T-helper 2 cell treated with Interferon-gamma antibody and Interleukin-4, amounts not matched to agents 5 μg/mL and 100 μg/mL, for 36 hours (primary cell): ENCODE results near the gene RSPH6A.
"Not testable (repeated sequence)": the region's sequence is repeated elsewhere in the genome, so short reads cannot be mapped to it uniquely, and the experiment has no call there.

ENCODE experiments used
- DNase-seq: peaks from one replicate; pipeline ENCODE4 v3.0.0; 2021; ENCODE audit warnings: low spot score
- H3K27ac Mint-ChIP-seq: one replicate; pipeline ENCODE4 v1.8.0; 2021; ENCODE audit warnings: mild to moderate bottlenecking, mixed read lengths
- H3K27me3 Mint-ChIP-seq: one replicate; pipeline ENCODE4 v1.8.0; 2021; ENCODE audit warnings: low read depth, mixed read lengths
- H3K36me3 Mint-ChIP-seq: one replicate; pipeline ENCODE4 v1.8.0; 2021; ENCODE audit warnings: low read depth, mixed read lengths
- H3K4me1 Mint-ChIP-seq: one replicate; pipeline ENCODE4 v1.8.0; 2021; ENCODE audit warnings: low read depth, mixed read lengths
- H3K4me3 Mint-ChIP-seq: one replicate; pipeline ENCODE4 v1.8.0; 2022; ENCODE audit warnings: mild to moderate bottlenecking, moderate library complexity, mixed read lengths
- H3K9me3 Mint-ChIP-seq: one replicate; pipeline ENCODE4 v1.8.0; 2021; ENCODE audit warnings: mixed read lengths

The RSPH6A gene

DNA sequence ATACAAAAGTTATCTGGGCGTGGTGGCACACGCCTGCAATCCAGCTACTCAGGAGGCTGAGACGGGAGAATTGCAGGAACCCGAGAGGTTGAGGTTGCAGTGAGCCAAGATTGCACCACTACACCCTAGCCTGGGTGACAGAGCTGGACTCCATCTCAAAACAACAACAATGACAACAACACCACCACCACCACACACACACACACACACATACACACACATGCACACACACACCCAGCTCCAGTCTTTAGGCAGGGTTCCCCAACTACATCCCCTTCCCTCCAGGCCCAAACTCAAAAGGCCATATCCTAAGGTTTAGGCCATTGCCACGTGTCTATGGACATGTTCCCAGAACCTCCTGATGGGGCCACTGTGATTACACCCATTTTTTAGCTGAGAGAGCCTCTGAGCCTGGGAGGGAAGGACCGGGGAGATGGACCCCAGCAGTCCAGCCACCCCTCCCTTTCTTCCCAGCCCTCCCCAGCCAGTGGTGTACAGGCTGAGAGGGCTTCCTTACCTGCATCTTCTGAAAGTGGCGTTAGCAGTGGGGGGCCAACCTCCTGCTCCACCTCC, 13.4 kb downstream of the RSPH6A start:
- peaks cover 24% of the 10 kb centered on the region for H3K27me3 Mint-ChIP-seq
- no peak overlapping the region for H3K27ac Mint-ChIP-seq
- H3K36me3 Mint-ChIP-seq = no peaks in the 10 kb centered on the region
- no peak for DNase-seq
- H3K4me1 Mint-ChIP-seq = peaks cover 5% of the 10 kb centered on the region
- H3K4me3 Mint-ChIP-seq = no peak overlapping the region
- H3K9me3 Mint-ChIP-seq = no peaks in the 10 kb centered on the region

DNA sequence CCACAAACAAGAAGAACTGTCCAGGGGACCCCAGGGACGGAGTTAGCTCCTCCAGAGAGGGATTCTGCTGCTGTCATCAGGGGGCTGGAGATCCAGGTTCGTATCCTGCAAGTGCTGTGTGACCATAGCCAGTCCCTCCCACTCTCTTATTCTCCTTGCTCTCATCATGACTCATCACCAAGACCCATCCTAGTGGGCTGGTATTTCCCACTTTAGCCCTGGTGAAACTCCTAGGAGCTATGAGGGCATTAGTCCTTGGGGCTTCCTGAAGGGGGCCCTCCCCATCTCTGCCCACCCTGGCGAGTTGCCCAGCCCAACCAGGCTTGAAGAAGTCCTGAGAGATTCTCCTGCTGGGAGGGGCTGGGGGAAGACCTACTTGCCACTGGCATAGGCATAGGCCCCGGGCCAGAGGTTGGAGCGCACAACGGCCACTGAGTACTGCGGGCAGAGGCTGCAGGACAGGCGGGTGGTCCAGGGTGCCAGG, 15.0 kb downstream of the RSPH6A start:
- Mint-ChIP-seq H3K9me3 (no peaks in the 10 kb centered on the region), H3K4me3 (no peak overlapping the region), H3K27me3 (peaks cover 32% of the 10 kb centered on the region), H3K27ac (no peak overlapping the region), H3K4me1 (peaks cover 5% of the 10 kb centered on the region), H3K36me3 (no peaks in the 10 kb centered on the region)
- no peak for DNase-seq

DNA sequence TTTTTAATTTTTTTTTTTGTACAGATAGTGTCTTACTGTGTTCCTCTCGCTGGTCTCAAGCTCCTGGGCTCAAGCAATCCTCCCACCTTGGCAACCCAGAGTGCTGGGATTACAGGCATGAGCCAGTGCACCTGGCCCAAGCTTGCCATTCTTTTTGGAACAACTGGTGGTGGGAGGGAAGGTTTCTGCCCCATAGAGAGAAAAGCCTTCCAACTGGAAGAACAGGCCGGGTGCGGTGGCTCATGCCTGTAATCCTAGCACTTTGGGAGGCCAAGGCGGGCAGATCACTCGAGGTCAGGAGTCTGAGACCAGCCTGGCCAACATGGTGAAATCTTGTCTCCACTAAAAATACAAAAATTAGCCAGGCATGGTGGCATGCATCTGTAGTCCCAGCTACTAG, 15.6 kb downstream of the RSPH6A start:
- H3K27ac Mint-ChIP-seq = not testable (repeated sequence)

DNA sequence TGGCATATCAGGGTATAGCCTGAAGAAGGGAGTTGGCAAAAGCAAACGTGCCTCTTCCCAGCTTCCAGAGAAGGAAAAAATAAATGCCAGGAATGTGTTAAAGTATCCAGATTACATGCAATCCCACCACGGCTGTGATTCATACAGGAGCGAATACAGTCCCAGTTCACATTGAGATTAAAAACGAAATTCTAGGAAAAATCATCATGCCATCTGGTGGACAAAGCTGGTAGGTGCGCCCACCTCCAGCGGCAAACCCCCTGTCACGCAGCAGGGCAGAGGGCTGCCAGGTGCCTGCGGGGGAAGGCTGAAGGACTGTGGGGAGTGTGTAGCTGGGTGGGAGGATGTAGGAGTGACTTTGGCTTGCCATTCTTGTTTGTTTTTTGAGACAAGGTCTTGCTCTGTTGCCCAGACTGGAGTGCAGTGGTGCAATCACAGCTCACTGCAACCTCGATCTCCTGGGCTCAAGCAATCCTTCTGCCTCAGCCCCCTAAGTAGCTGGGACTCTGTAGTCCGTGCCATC, 16.1 kb downstream of the RSPH6A start:
- DNase-seq = peak; percentile 42
- no peaks in the 10 kb centered on the region for H3K9me3 Mint-ChIP-seq
- H3K4me1 Mint-ChIP-seq = peaks cover 5% of the 10 kb centered on the region
- no peak overlapping the region for H3K4me3 Mint-ChIP-seq
- H3K27ac Mint-ChIP-seq = no peak overlapping the region
- H3K27me3 Mint-ChIP-seq = peaks cover 41% of the 10 kb centered on the region
- no peaks in the 10 kb centered on the region for H3K36me3 Mint-ChIP-seq

More for the DNA sequence above, 15.6 kb downstream of the RSPH6A start:
- H3K4me3 Mint-ChIP-seq, H3K36me3 Mint-ChIP-seq, H3K9me3 Mint-ChIP-seq, H3K4me1 Mint-ChIP-seq, DNase-seq: not testable (repeated sequence)
- H3K27me3 Mint-ChIP-seq = peaks cover 38% of the 10 kb centered on the region

DNA sequence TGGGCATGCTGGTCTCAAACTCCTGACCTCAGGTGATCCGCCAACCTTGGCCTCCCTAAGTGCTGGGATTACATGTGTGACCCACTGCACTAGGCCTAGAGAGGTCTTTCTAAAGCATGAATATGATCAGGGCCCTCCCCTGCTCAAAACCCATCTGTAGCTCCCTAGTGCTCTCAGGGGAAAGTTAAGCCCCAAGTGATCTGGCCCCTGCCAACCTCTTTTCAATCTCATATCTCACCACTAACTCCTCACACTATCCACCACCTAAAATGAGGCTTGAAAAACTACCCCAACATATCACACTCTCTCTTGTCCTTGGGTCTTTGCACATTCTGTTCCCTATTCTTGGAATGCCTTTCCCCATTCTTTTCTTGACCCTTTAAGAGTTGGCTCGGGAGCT, 20.5 kb downstream of the RSPH6A start:
- H3K27me3 Mint-ChIP-seq = peaks cover 42% of the 10 kb centered on the region
- H3K27ac Mint-ChIP-seq = no peak overlapping the region
- peaks cover 31% of the 10 kb centered on the region for H3K4me1 Mint-ChIP-seq
- H3K9me3 Mint-ChIP-seq = no peaks in the 10 kb centered on the region
- H3K4me3 Mint-ChIP-seq = no peak overlapping the region
- peaks cover 7% of the 10 kb centered on the region for H3K36me3 Mint-ChIP-seq
- DNase-seq = no peak

DNA sequence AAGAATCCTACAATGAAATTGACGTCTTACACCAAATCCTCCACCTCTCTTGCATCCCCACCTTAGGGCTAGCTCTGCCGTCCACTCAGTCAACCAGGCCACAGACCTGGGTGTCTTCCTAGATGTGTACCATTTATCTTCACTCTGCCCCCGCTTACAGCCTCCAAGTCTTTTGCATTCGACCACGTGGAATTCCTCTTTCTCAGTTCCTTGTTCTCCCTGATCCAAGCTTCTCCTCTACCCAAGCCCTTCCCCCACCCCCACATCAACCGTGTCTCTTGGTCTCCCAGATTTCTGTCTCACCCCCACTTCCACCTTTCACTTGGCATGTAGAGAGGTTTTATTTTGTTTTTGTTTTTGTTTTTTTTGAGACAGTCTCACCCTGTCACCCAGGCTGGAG, 21.2 kb downstream of the RSPH6A start:
- no peak for DNase-seq
- H3K27ac Mint-ChIP-seq = peak overlapping the region; percentile 43
- peaks cover 13% of the 10 kb centered on the region for H3K36me3 Mint-ChIP-seq
- no peaks in the 10 kb centered on the region for H3K9me3 Mint-ChIP-seq
- peaks cover 27% of the 10 kb centered on the region for H3K4me1 Mint-ChIP-seq
- peaks cover 45% of the 10 kb centered on the region for H3K27me3 Mint-ChIP-seq
- H3K4me3 Mint-ChIP-seq = peak overlapping the region; percentile 40

DNA sequence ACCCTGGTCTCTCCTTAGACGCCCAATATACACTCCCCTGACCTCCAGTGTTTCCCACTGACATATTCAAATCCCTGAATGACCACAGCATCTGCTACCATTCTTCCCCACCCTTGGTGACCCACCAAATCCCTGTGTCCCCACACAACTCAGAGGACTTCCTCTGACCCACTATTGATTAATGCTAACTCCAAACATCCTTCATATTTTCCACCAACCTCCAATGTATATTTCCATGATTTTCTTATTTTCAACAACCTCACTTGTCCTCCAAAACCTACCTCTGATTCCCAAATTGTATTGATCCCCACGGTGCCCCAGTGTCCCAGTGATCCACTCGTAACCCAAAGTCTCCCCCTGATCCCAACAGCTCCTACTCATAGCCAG, 21.9 kb downstream of the RSPH6A start:
- Mint-ChIP-seq H3K36me3 (peaks cover 20% of the 10 kb centered on the region), H3K4me1 (peaks cover 26% of the 10 kb centered on the region), H3K4me3 (peak overlapping the region; percentile 78), H3K27ac (peak overlapping the region; percentile 62), H3K27me3 (peaks cover 47% of the 10 kb centered on the region), H3K9me3 (no peaks in the 10 kb centered on the region)
- DNase-seq = no peak

DNA sequence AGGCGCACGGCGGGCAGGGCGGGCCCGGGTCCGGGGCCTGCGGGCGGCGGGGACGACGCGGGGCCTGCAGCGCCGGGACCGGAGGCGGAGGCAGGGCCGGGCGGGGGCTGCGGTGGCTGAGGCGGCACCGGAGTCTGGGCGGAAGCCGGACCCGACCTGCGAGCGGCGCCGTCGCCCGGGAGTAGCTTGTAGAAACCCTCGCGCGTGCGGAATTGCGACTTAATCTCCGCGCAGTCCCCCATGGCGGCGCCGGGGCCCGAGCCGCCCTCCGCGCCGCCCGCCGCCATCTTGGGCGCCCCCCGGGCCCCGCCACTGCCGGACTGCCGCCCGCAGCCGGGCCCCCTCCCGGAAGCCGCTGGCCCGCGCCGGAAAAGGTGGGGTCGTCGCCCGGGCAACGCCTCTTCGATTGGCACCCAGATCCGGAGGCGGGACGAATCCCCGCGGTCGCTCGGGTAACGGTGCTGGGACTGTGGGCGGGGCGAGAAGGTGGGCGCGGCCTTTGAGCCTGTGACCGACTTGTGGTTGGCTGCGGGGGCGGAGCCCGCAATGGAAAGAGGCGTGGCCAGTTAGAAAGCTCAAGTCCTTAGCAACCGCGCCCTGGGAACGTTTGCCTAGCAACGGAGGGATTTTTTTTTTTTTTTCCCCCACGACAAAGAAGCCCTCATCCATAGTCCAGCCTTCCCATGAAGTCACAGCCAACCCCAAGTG, 22.5 kb downstream of the RSPH6A start, which contains the start of gene DMWD:
Gene DMWD, minus strand, starts transcription at position 376 of the 708 bp plus-strand sequence. Its CDS starts 89 bp downstream, at position 287.
- Mint-ChIP-seq H3K4me1 (peaks cover 26% of the 10 kb centered on the region), H3K9me3 (no peaks in the 10 kb centered on the region), H3K27me3 (peaks cover 46% of the 10 kb centered on the region), H3K36me3 (peaks cover 24% of the 10 kb centered on the region), H3K27ac (peak within 1 kb of the TSS; percentile 62), H3K4me3 (peak within 1 kb of the TSS; percentile 89)
- peak; percentile 99 for DNase-seq

DNA sequence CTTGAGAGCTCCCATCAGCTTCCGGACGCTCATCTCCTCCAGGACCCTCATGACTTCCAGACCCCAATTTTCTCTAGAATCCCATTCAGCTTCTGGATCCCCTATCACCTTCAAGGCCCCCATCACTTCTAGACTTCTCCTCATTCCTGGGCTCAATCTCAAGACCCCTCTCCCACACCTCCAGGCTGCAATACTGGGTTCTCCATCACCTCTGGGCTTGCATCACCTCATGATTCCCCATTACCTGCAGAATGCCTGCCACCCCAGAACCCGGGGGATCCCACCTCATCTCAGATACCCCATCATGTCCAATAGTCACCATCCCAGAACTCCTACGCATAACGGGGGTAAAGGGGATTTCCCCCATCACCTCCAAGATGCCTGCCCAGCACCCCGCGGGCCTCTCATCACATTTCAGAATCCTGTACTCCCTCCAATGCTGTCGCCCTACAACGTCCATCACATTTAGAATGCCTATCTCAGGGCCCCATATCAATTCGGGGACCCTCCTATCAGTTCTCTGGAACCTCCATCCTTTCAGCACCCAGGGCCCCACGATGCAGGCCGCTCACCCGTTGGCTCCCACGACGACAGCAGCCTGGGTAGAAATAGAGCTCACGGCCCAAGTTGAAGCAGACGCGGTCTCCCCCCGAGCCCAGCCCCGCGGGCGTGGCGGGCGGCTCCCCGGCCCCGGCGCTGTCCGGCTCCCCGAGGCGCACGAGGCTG, 23.2 kb downstream of the RSPH6A start:
- Mint-ChIP-seq H3K4me3 (peak overlapping the region; percentile 89), H3K36me3 (peaks cover 27% of the 10 kb centered on the region), H3K27ac (peak overlapping the region; percentile 54), H3K4me1 (peaks cover 26% of the 10 kb centered on the region), H3K27me3 (peaks cover 51% of the 10 kb centered on the region), H3K9me3 (no peaks in the 10 kb centered on the region)
- DNase-seq = peak; percentile 29

DNA sequence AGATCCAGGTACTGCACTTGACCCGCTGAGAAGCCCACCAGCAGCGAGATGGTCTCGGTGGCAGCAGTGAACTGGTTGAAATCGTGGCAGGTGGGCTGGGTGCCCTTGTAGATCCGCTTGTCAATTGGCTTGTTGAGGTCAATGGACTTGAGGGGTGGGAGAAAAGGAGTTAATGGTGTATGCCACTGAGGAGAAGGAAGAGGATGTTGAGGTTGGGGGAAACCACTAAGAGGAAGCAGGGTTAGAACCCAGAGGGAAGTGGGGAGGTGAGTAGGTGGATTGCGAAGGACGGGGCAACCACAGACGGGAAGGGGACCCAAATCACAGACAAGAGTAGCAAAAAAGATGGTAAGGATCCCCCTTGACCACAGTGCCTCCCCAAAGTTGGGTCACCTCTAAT, 24.2 kb downstream of the RSPH6A start:
- peak overlapping the region; percentile 24 for H3K27ac Mint-ChIP-seq
- peaks cover 27% of the 10 kb centered on the region for H3K36me3 Mint-ChIP-seq
- peak; percentile 55 for DNase-seq
- H3K27me3 Mint-ChIP-seq = peaks cover 47% of the 10 kb centered on the region
- no peaks in the 10 kb centered on the region for H3K9me3 Mint-ChIP-seq
- peaks cover 26% of the 10 kb centered on the region for H3K4me1 Mint-ChIP-seq
- peak overlapping the region; percentile 89 for H3K4me3 Mint-ChIP-seq

DNA sequence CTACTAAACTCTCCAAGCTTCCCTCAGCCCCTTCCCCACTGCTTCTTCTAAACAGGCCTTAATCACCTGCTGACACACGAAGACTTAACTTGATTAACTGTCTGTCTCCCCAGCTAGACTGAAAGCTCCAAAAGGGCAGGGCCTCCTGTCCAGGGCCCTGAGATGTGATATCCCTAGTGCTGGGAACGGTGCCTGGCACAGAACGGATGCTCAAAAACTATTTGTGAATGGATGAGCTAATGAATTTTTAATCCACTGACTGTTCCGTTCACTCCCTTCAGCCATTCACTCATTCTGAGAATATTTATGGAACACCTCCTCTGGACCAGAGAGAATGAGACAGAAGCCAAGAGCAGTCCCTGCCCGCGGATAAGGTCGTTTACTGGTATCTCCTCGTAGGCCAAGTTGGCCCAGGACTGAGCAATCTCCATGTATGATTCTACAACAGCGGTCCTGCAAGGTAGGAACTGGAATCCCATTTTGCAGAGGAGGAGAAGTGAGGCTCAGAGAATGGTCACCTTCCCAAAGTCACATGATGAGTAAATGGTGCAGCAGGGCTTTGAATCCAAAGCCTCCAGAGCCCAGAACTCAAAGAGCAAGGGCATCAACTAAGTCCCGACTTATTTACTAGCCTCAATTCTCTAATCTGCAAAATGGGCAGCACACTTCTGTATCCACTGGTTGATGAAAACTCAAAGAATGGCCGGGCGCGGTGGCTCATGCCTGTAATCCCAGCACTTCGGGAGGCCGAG, 25.9 kb downstream of the RSPH6A start:
- peaks cover 27% of the 10 kb centered on the region for H3K36me3 Mint-ChIP-seq
- H3K4me3 Mint-ChIP-seq = no peak overlapping the region

DNA sequence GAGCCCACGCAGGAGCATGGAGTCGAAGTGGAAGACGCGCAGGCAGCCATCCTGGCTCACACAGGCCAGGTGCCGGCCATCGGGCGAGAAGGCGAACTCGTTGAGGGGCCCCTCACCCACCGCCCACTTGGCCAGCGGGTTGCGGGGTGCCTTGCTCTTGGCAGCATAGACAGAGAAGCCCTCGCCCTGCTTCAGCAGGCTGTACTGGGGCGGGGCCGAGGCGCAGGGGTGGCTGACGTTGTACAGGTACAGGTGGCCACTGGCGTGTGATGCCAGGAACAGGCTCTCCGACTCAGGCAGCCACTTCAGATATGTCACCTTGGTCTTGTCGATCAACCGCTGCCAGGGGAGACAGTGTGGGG, 28.6 kb downstream of the RSPH6A start:
- DNase-seq = no peak
- Mint-ChIP-seq H3K4me3 (no peak overlapping the region), H3K27me3 (peaks cover 21% of the 10 kb centered on the region), H3K9me3 (no peaks in the 10 kb centered on the region), H3K36me3 (peaks cover 27% of the 10 kb centered on the region), H3K27ac (no peak overlapping the region), H3K4me1 (peaks cover 9% of the 10 kb centered on the region)

More for the DNA sequence above, 25.9 kb downstream of the RSPH6A start:
- Mint-ChIP-seq H3K4me1 (peaks cover 26% of the 10 kb centered on the region), H3K27me3 (peaks cover 32% of the 10 kb centered on the region), H3K9me3 (no peaks in the 10 kb centered on the region), H3K27ac (no peak overlapping the region)
- no peak for DNase-seq

DNA sequence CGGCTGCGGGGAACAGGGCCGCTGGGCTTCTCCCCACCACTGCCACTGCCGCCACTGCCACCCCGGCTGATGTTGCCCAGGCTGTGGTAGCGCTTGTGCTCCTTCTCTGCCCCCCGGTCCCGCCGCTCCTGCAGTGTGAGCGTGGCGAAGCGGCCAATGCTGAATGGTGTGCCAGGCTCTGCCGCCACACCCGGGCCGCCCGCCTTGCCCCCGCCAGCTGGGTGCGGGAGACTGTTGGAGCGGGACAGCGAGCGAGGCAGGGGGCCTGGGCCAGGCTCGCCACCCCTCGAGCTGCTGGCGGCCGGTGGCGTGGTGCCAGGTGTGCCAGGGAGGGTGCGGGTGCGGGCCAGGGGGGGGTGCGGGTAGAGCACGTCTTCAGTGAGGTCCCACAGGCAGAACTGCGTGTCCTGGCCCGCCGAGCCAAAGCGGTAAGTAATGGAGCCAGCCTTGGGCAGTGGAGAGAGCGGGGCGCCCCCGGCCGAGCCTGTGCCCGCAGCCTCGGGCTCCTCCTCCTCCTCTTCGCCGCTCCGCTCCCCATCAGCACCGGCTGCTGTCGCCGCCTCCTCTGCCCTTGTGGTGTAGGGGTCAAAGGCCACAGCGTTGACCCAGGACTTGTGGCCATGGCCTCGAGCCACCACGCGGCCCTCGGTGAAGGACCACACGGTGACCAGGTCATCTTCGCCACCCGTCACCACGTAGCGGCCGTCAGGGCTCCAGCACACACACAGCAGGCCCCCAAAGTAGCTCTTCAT, 29.2 kb downstream of the RSPH6A start:
- H3K9me3 Mint-ChIP-seq = no peaks in the 10 kb centered on the region

More for the DNA sequence above, 29.2 kb downstream of the RSPH6A start:
- Mint-ChIP-seq H3K27ac (no peak overlapping the region), H3K4me3 (no peak overlapping the region), H3K27me3 (peaks cover 24% of the 10 kb centered on the region), H3K4me1 (peaks cover 4% of the 10 kb centered on the region), H3K36me3 (peaks cover 27% of the 10 kb centered on the region)
- DNase-seq = no peak
